A172 (cell line): ENCODE data around the gene GPD2. TPM values are rescaled to one million over a fixed set of nuclear protein-coding genes. Genes with fewer than 3 reads are reported as not detected.
A peak's percentile ranks its signal among the peaks of the same experiment; 100 is the strongest.

ENCODE experiments used
- DNase-seq: peaks from one replicate; pipeline ENCODE4 v3.0.0-alpha.2; 2015; ENCODE audit warnings: low spot score
- total RNA-seq: library from RNA; depleted of rRNA; stranded (reverse); fragments of >200 nt; shearing (Covaris generic); gene quantifications from 2 replicates; pipeline ENCODE4 v1.2.3, GENCODE V29; 2014

Gene GPD2
- total RNA-seq, 1 experiment from 2014 or later = 114 TPM

- peak; percentile 38 for DNase-seq
These were observed 412 bp downstream of the GPD2 start for GRCh38 chr2:156436497-156437085.

DNA sequence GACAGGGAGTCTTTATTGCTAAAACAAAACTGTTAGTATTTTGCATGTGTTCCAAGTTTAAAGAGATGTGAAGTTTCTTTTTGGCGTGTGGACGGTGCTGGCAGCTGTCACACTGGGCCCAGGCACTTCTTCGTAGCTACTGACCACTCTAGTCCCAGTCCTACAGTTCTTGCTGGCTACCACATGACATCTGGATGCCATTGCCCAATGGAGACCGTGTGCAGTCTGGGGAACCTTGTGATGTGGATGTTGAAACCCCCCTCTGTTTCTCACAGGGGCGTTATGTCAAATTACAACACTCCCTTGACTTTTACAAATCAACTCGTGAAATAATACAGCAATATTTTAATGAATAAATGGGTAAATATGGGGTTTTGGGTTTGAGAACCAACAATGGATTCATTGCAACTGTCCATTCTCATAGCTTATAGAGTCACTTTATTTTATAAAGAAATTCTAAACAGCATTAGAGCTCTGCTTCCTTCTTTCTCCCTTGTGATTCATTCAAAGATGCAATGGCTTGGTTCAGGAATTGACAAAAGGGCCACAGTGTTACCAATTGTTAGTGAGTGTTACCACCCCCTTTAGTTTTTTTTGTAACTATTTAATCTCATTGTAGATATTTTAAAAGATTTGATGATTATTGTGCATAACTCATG lies 1.2 kb downstream of the GPD2 start:
- no peak for DNase-seq

DNA sequence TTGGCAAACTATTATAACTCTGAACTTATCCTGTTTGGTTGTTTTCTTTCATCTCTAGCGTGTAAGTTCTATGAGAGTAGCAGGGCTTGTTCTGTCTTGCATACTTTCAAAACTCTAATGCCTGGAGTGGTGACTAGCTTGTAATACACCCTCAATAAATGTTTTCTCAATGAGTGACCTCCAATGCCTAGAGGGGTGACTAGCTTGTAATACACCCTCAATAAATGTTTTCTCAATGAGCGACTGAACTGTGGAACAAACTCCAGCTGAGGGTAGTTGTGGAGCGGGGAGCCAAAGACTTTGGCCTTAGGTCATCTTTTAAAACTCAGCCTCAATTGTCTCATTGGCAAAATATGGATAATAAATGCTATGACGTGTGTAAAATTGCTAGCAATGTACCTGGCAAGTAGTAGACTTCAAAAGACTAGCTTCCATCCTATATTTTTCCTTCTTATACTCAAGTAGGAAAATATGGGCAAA lies 1.8 kb downstream of the GPD2 start:
- no peak for DNase-seq

DNA sequence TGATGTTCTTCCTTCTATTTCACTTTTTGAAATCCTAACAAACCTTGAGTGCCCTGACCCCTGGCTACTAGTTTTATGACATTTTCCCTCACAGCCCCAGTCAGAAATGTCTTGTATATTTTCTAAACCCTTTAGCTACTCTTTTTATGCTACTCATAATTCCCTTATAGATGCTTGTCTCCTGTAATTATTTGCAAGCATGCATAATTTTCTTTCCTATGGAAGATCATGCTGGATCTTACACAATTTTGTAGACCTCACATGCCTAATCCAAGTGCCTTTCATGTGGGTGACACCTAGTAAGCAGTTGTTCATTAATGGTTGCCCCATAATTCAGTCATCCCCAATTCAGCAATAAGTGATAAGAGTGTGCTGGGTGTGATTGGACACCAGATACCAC lies 6.9 kb downstream of the GPD2 start:
- DNase-seq = no peak

- peak; percentile 55 for DNase-seq
These were observed 9.4 kb downstream of the GPD2 start for GRCh38 chr2:156445296-156446220.

DNA sequence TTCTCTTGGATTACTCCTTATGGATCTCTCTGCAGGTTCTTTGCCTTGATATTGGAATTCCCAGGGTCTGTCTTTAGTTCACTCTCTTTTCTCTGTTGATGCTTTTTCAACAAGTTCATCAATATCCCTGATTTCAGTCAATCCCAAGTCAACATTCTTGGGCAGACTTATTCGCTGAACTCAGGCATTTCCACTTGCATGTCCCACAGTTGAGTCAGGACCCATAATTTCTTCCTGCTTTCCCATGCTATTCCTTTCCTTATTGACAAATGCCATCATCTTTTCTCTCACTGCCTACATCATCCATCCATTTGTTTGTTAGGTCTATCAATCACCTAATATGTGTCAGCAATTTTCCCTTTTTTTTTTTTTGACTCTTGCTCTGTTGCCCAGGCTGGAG lies 11.6 kb downstream of the GPD2 start:
- no peak for DNase-seq

DNA sequence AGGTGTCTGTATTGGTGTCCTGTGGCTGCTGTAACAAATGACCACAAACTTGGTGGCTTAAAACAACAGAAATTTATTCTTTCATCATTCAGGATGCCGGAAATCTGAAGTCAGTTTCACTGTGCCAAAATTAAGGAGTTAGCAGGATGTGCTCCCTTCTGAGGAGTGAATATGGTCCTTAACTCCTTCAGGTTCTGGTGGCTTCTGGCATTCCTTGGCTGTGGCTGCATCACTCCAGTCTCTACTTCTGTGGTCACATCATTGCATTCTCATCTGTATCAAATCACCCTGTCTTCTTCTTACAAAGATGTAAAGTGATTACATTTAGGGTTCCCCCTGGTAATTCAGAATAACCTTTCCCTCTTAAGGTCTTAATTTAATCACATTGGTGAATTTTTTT lies 12.6 kb downstream of the GPD2 start:
- no peak for DNase-seq

- DNase-seq = no peak
These were observed 16.8 kb downstream of the GPD2 start for GRCh38 chr2:156452971-156453370.

DNA sequence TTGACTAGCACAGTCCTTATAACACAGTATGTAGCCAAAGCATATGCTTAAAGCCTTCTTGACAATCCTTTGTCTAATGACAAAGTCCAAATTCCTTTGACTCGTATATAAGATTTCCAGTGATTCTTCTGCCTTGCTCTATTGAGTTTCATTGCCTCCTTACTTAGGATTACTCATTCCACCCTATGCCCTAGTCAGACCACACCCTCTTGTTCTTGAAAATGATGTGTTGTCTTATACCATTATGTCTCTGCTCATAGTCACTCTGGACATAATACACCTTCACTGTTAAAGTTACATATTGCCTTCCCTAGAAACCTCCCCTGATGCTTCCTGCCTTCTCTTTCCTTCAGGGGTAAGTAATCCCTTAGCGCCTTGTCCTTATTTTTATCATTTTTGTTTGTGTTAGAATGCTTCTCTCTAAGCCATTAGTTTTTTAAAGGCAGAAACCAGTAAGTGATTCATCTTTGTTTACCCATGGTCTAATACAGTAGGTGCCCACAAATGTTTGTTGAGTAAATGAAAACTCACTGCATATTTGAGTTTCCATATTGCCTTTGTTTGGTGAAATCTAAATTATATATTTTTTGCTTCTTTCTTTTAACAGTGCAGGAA lies 19.3 kb downstream of the GPD2 start:
- DNase-seq = peak; percentile 29

- no peak for DNase-seq
These were observed 20.4 kb downstream of the GPD2 start for GRCh38 chr2:156456616-156457015.

- no peak for DNase-seq
These were observed 21.6 kb downstream of the GPD2 start for GRCh38 chr2:156457523-156458517.

DNA sequence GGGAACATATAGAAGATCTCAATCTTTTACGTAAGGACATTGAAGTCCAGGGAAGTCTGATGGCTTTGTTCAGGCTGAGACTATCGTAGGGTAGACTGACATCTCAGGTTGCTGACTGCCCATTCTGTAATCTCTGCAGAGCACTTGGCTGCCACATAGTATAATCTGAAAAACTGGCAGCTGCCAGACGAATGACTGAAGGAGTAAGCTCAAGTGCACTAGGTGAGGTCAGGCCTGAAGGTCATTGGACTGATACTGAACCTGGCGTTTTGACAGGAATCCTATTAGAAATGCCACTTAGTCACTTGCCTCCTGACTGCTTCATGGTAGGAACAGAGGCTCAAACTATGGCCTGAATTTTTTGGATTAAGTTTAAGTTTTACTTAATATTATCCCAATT lies 23.5 kb downstream of the GPD2 start:
- no peak for DNase-seq

GRCh38 chr2:156464106-156464505 lies 27.9 kb downstream of the GPD2 start:
- DNase-seq = no peak

DNA sequence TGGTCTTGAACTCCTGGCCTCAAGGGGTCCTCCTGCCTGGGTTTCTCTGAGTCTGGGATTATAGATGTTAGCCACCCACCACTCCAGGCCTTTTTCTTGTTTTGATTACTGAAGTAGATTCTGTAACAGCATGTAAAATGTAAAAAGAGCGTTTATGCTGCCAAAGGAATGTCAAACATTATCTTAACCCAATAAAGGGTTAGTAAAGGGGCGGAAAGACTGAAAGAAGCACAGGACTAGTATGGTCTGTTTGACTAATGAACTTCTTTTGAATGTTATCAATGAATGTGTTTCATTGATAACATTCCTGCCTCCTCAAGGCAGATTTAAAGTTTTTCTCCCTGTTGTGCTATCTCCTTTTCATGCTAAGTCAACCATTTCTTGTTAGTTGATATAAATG lies 29.4 kb downstream of the GPD2 start:
- no peak for DNase-seq

- no peak for DNase-seq
These were observed 30.7 kb downstream of the GPD2 start for GRCh38 chr2:156466739-156467405.

DNA sequence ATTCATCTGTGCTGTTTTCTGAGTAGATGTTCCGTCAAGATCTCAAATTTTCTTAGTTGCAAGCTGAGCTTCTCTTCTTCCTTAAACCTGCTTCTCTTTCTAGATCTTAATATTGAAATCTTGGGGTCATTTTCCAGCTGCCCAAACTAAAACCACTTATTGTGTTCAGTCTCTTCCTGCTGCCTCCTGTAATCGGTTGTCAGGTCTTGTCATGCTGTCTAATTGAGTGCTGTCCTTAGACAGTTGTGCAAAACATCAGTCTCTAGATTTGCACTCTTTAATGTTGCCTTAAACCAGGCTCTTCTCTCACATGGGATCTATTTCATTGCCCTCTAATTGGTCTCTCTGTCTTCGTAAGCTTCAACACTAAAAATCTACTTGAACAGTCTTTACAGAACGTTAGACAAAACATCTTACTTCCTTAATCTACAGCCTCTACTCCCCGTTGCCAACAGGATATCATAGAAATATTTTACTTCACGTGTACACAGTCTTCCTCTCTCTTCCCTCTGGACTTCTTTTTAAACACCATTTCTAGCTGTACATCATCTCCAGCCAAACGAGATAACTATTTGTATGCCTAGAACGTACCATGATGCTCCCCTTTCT lies 34.9 kb downstream of the GPD2 start:
- no peak for DNase-seq

DNA sequence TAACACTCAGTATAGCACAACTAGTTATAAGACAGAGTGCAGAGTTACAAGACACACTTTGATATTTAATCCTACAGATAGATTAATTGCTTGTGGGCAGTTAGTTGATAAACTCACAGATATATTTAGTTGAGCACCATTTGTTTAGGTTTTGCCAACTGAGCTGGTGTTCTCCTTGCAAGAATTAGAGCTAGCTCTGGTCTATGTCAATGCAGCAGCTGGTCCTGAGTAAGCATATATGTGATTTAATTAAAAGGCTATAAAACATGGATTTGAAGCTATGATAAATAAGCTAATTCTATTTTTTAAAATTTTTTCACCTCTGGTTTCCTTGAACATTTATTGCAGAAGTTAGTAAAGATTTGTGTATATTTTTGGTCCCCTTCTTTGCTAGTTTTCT lies 35.6 kb downstream of the GPD2 start:
- DNase-seq = no peak

GRCh38 chr2:156472686-156473085 lies 36.5 kb downstream of the GPD2 start:
- DNase-seq = no peak

DNA sequence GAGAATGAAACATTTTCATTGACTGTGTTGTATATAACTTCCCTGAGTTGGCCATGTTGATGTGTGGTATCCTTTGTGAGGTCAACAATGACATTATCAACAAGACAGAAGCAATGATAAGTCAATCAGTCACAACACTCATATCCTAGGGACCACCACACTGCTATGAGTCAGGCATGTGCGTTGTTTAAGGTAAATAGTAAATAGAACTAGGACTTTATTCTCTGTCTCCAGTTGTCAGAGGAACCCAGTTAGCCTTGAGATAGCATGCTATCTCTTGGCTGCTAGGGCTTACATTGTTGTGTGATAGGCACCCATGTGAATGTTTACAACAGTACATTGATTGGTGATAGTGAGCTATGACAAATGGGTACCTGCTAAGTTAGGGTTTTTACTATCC lies 37.3 kb downstream of the GPD2 start:
- DNase-seq = no peak

- peak; percentile 21 for DNase-seq
These were observed 38.2 kb downstream of the GPD2 start for GRCh38 chr2:156474401-156474800.
